WTC11 (cell line): ENCODE data around the gene MYOF. TPM values are rescaled to one million over a fixed set of nuclear protein-coding genes. Genes with fewer than 3 reads are reported as not detected.

ENCODE experiments used
- ATAC-seq: fragments of 200-7000 bp; cut with Tn5 transposase; 2 replicates; pipeline ENCODE4 v1.10.0; 2021; ENCODE audit warnings: mild to moderate bottlenecking, moderate library complexity
- CTCF ChIA-PET: fragments of 300-600 bp; sonication (Branson Sonifier 250); formaldehyde crosslinking; loops from one replicate; lab custom pipeline; 2021; ENCODE audit warnings: antibody characterized with exemption; lab: Charles Lee
- POLR2A ChIA-PET: fragments of 350-600 bp; sonication (Branson Sonifier 250); formaldehyde crosslinking; loops from one replicate; lab custom pipeline; 2021; ENCODE audit warnings: antibody characterized with exemption; lab: Charles Lee
- DNase-seq: peaks from one replicate; pipeline ENCODE4 v3.0.0; 2021; ENCODE audit warnings: low spot score
- H3K27ac Mint-ChIP-seq: 2 replicates; pipeline ENCODE4 v1.8.0; 2021; ENCODE audit warnings: mixed read lengths
- H3K27me3 Mint-ChIP-seq: 2 replicates; pipeline ENCODE4 v1.8.0; 2021; ENCODE audit warnings: low read depth, mild to moderate bottlenecking, moderate library complexity, mixed read lengths
- H3K36me3 Mint-ChIP-seq: 2 replicates; pipeline ENCODE4 v1.8.0; 2021; ENCODE audit warnings: mixed read lengths
- H3K4me1 Mint-ChIP-seq: 2 replicates; pipeline ENCODE4 v1.8.0; 2022; ENCODE audit warnings: mixed read lengths
- H3K4me3 Mint-ChIP-seq: 2 replicates; pipeline ENCODE4 v1.8.0; 2021; ENCODE audit warnings: mild to moderate bottlenecking, moderate library complexity, mixed read lengths
- H3K9me3 Mint-ChIP-seq: 2 replicates; pipeline ENCODE4 v1.8.0; 2021; ENCODE audit warnings: mixed read lengths
- ATF3 ChIP-seq: sonication (generic); formaldehyde crosslinking; conservative IDR thresholded peaks from 2 replicates; pipeline ENCODE4 v1.8.1; 2022; ENCODE audit warnings: mild to moderate bottlenecking, missing genetic modification reagents
- CTCF ChIP-seq: fragments of 200-600 bp; IDR thresholded peaks from 2 replicates; pipeline ENCODE4 v1.8.0; 2022; ENCODE audit warnings: antibody characterized with exemption
- ELF4 ChIP-seq: sonication (generic); formaldehyde crosslinking; IDR thresholded peaks from 2 replicates; pipeline ENCODE4 v1.8.1; 2022; ENCODE audit warnings: low read depth, mild to moderate bottlenecking, moderate library complexity, missing genetic modification reagents
- ETV6 ChIP-seq: sonication (generic); formaldehyde crosslinking; IDR thresholded peaks from 2 replicates; pipeline ENCODE4 v1.8.1; 2022; ENCODE audit warnings: mild to moderate bottlenecking, missing genetic modification reagents
- FOXK1 ChIP-seq: sonication (generic); formaldehyde crosslinking; IDR thresholded peaks from 2 replicates; pipeline ENCODE4 v1.8.0; 2022; ENCODE audit warnings: mild to moderate bottlenecking, moderate library complexity, missing genetic modification reagents
- GRHL2 ChIP-seq: fragments of 250-450 bp; sonication (Bioruptor Pico); IDR thresholded peaks from 2 replicates; pipeline ENCODE4 v1.8.0; 2022; ENCODE audit warnings: mild to moderate bottlenecking, moderate library complexity; ENCODE audit not compliant: insufficient replicate concordance, severe bottlenecking
- NFATC4 ChIP-seq: fragments of 250-450 bp; sonication (Bioruptor Pico); IDR thresholded peaks from 2 replicates; pipeline ENCODE4 v1.9.0; 2021; ENCODE audit warnings: mild to moderate bottlenecking
- NR3C1 ChIP-seq: sonication (generic); formaldehyde crosslinking; conservative IDR thresholded peaks from 2 replicates; pipeline ENCODE4 v1.8.1; 2023; ENCODE audit warnings: low read depth, mild to moderate bottlenecking, missing genetic modification reagents
- OVOL2 ChIP-seq: fragments of 250-450 bp; sonication (Bioruptor Pico); IDR thresholded peaks from 2 replicates; pipeline ENCODE4 v1.9.0; 2021; ENCODE audit warnings: mild to moderate bottlenecking, borderline replicate concordance
- PRRX2 ChIP-seq: fragments of 250-450 bp; sonication (Bioruptor Pico); IDR thresholded peaks from 2 replicates; pipeline ENCODE4 v1.8.0; 2021; ENCODE audit warnings: mild to moderate bottlenecking
- USF2 ChIP-seq: sonication (generic); formaldehyde crosslinking; IDR thresholded peaks from 2 replicates; pipeline ENCODE4 v1.8.1; 2023; ENCODE audit warnings: mild to moderate bottlenecking, missing genetic modification reagents, moderate library complexity
- ZNF138 ChIP-seq: sonication (generic); formaldehyde crosslinking; conservative IDR thresholded peaks from 2 replicates; pipeline ENCODE4 v1.8.1; 2022; ENCODE audit warnings: mild to moderate bottlenecking, moderate library complexity, missing genetic modification reagents
- ZNF263 ChIP-seq: sonication (generic); formaldehyde crosslinking; IDR thresholded peaks from 2 replicates; pipeline ENCODE4 v1.8.1; 2022; ENCODE audit warnings: low read depth, mild to moderate bottlenecking, moderate library complexity, missing genetic modification reagents
- ZNF423 ChIP-seq: fragments of 250-450 bp; sonication (Bioruptor Pico); IDR thresholded peaks from 2 replicates; pipeline ENCODE4 v2.1.2; 2022; ENCODE audit warnings: mild to moderate bottlenecking, moderate library complexity
- ZNF425 ChIP-seq: fragments of 250-450 bp; sonication (Bioruptor Pico); conservative IDR thresholded peaks from 2 replicates; pipeline ENCODE4 v1.9.0; 2021; ENCODE audit warnings: mild to moderate bottlenecking
- ZNF532 ChIP-seq: fragments of 250-450 bp; sonication (Bioruptor Pico); IDR thresholded peaks from 2 replicates; pipeline ENCODE4 v1.9.0; 2021; ENCODE audit warnings: mild to moderate bottlenecking, borderline replicate concordance
- ZSCAN18 ChIP-seq: fragments of 250-450 bp; sonication (Bioruptor Pico); IDR thresholded peaks from 2 replicates; pipeline ENCODE4 v2.1.2; 2022; ENCODE audit warnings: mild to moderate bottlenecking, moderate library complexity
- total RNA-seq: library from RNA; stranded (reverse); gene quantifications from 3 replicates; pipeline ENCODE4 v1.2.3, GENCODE V29; 2021

Gene MYOF
- total RNA-seq, 1 experiment from 2014 or later: 1.8 TPM

- TF ChIP-seq USF2 (CRISPR knock-in tag): 0 out of 2 replicates have a peak, but pooled peaks have one; percentile 22
- TF ChIP-seq ZNF532 (CRISPR knock-in tag): peak; percentile 35; the same call in 1 of the 2 replicates
- peak; percentile 38; the same call in 1 of the 2 replicates for TF ChIP-seq ZNF138 (CRISPR knock-in tag)
- TF ChIP-seq, all 79 proteins: peak for 6
Measured at GRCh38 chr10:93280121-93280698, 201.9 kb downstream of the MYOF start (continued).

- peaks cover 10% of the 10 kb centered on the region; the same call in 1 of the 2 replicates for H3K36me3 Mint-ChIP-seq
- H3K27ac Mint-ChIP-seq: no peak overlapping the region; the same call in 1 of the 2 replicates
- POLR2A ChIA-PET: no interaction called here
- CTCF ChIA-PET: interaction anchor here (1.1 kb wide), 1 partner anchor 162 kb away, joined by 3 read pairs; no protein-coding TSS in a partner anchor
- no peak for DNase-seq
- no peaks in the 10 kb centered on the region for H3K9me3 Mint-ChIP-seq
- no peak for ATAC-seq
- peaks cover 61% of the 10 kb centered on the region for H3K4me1 Mint-ChIP-seq
- TF ChIP-seq NR3C1: no peak
- no peak for TF ChIP-seq ZNF263 (CRISPR knock-in tag)
- TF ChIP-seq NFATC4 (CRISPR knock-in tag): no peak
- TF ChIP-seq PRRX2 (CRISPR knock-in tag): no peak
- TF ChIP-seq ELF4 (CRISPR knock-in tag): no peak
- TF ChIP-seq CTCF: no peak
- no peak for TF ChIP-seq ATF3
- no peak for TF ChIP-seq ZNF425 (CRISPR knock-in tag)
- TF ChIP-seq, all 79 proteins: peak for 0
- Mint-ChIP-seq H3K4me3 (no peak overlapping the region), H3K27me3 (peaks cover 18% of the 10 kb centered on the region)
Measured at GRCh38 chr10:93277360-93277759, 204.8 kb downstream of the MYOF start.

- peaks cover 9% of the 10 kb centered on the region for H3K9me3 Mint-ChIP-seq
- H3K4me3 Mint-ChIP-seq: no peak overlapping the region
- ATAC-seq (no peak), DNase-seq (no peak)
- H3K27ac Mint-ChIP-seq: peak overlapping the region; percentile 88
- H3K27me3 Mint-ChIP-seq: peaks cover 15% of the 10 kb centered on the region
- H3K36me3 Mint-ChIP-seq: peaks cover 21% of the 10 kb centered on the region
- ChIA-PET POLR2A (no interaction called here), CTCF (no interaction called here)
- H3K4me1 Mint-ChIP-seq: peaks cover 61% of the 10 kb centered on the region
- peak; percentile 94 for TF ChIP-seq ZSCAN18
- peak; percentile 69 for TF ChIP-seq ZNF423 (CRISPR knock-in tag)
- no peak for TF ChIP-seq OVOL2 (CRISPR knock-in tag)
- peak; percentile 90 for TF ChIP-seq GRHL2 (CRISPR knock-in tag)
- TF ChIP-seq FOXK1: no peak
- no peak for TF ChIP-seq PRRX2 (CRISPR knock-in tag)
- TF ChIP-seq ETV6 (CRISPR knock-in tag): no peak
Measured at GRCh38 chr10:93274419-93274818, 207.7 kb downstream of the MYOF start.
